Measurements from ENCODE around the gene SELENOP. TPM values are rescaled to one million over a fixed set of nuclear protein-coding genes. Genes with fewer than 3 reads are reported as not detected.
A peak's percentile ranks its signal among the peaks of the same experiment; 100 is the strongest.

Gene SELENOP
- total and polyA plus RNA-seq, 2 of the 13 experiments (the other 11 are each of a cell fraction or from before 2014, with no cell fraction given) = 1,895 to 2,083 TPM

GRCh38 chr5:42811591-42812446, at the start of gene SELENOP (continued):
- TF ChIP-seq FOXO1 (CRISPR knock-in tag; IDR thresholded peaks at IDR 0.05) (peak; percentile 99), FLYWCH1 (CRISPR knock-in tag; IDR thresholded peaks at IDR 0.05) (no peak), SKI (IDR thresholded peaks at IDR 0.05; ENCODE audit: partially characterized antibody) (peak; percentile 21), ZFP1 (CRISPR knock-in tag; IDR thresholded peaks at IDR 0.05) (peak; percentile 67; the same call in 1 of the 2 replicates), GABPB1 (CRISPR knock-in tag; IDR thresholded peaks at IDR 0.05) (no peak), ZBTB20 (CRISPR knock-in tag; IDR thresholded peaks at IDR 0.05; ENCODE audit: borderline replicate concordance, low read depth) (peak; percentile 83; the same call in 1 of the 2 replicates), SMAD3 (CRISPR knock-in tag; IDR thresholded peaks at IDR 0.05) (peak; percentile 75), ZBED4 (CRISPR knock-in tag; IDR thresholded peaks at IDR 0.05; ENCODE audit: borderline replicate concordance) (0 out of 2 replicates have a peak, but pooled peaks have one; percentile 28), ZBTB39 (CRISPR knock-in tag; IDR thresholded peaks at IDR 0.05) (peak; percentile 45; the same call in 1 of the 2 replicates)
- TF ChIP-seq, protein P1, sequence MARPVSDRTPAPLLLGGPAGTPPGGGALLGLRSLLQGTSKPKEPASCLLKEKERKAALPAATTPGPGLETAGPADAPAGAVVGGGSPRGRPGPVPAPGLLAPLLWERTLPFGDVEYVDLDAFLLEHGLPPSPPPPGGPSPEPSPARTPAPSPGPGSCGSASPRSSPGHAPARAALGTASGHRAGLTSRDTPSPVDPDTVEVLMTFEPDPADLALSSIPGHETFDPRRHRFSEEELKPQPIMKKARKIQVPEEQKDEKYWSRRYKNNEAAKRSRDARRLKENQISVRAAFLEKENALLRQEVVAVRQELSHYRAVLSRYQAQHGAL (CRISPR knock-in tag; IDR thresholded peaks at IDR 0.05; ENCODE audit: not compliant biosample characterization) = peak; percentile 61
- TF ChIP-seq, protein P2, sequence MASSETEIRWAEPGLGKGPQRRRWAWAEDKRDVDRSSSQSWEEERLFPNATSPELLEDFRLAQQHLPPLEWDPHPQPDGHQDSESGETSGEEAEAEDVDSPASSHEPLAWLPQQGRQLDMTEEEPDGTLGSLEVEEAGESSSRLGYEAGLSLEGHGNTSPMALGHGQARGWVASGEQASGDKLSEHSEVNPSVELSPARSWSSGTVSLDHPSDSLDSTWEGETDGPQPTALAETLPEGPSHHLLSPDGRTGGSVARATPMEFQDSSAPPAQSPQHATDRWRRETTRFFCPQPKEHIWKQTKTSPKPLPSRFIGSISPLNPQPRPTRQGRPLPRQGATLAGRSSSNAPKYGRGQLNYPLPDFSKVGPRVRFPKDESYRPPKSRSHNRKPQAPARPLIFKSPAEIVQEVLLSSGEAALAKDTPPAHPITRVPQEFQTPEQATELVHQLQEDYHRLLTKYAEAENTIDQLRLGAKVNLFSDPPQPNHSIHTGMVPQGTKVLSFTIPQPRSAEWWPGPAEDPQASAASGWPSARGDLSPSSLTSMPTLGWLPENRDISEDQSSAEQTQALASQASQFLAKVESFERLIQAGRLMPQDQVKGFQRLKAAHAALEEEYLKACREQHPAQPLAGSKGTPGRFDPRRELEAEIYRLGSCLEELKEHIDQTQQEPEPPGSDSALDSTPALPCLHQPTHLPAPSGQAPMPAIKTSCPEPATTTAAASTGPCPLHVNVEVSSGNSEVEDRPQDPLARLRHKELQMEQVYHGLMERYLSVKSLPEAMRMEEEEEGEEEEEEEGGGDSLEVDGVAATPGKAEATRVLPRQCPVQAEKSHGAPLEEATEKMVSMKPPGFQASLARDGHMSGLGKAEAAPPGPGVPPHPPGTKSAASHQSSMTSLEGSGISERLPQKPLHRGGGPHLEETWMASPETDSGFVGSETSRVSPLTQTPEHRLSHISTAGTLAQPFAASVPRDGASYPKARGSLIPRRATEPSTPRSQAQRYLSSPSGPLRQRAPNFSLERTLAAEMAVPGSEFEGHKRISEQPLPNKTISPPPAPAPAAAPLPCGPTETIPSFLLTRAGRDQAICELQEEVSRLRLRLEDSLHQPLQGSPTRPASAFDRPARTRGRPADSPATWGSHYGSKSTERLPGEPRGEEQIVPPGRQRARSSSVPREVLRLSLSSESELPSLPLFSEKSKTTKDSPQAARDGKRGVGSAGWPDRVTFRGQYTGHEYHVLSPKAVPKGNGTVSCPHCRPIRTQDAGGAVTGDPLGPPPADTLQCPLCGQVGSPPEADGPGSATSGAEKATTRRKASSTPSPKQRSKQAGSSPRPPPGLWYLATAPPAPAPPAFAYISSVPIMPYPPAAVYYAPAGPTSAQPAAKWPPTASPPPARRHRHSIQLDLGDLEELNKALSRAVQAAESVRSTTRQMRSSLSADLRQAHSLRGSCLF (CRISPR knock-in tag; IDR thresholded peaks at IDR 0.05; ENCODE audit: borderline replicate concordance) = no peak
